GM03348 (cell line): ENCODE measurements around the gene UVRAG.

Source experiments
- DNase-seq: peaks from one replicate; pipeline ENCODE4 v3.0.0; 2012; ENCODE audit warnings: low spot score

The UVRAG gene

GRCh38 chr11:76152086-76152681 lies 337.2 kb downstream of the UVRAG start:
- DNase-seq: peak; percentile 91

GRCh38 chr11:76152741-76153570 lies 337.9 kb downstream of the UVRAG start:
- no peak for DNase-seq

- DNase-seq: peak; percentile 78
Measured at GRCh38 chr11:76153571-76153923, 338.5 kb downstream of the UVRAG start.

- no peak for DNase-seq
Measured at GRCh38 chr11:76155500-76156227, 340.7 kb downstream of the UVRAG start.

- DNase-seq: no peak
Measured at GRCh38 chr11:76156971-76157427, 342.0 kb downstream of the UVRAG start.

GRCh38 chr11:76157891-76158290 lies 342.9 kb downstream of the UVRAG start:
- DNase-seq: no peak

GRCh38 chr11:76158394-76159302 lies 343.6 kb downstream of the UVRAG start:
- no peak for DNase-seq

GRCh38 chr11:76159303-76159937 lies 344.4 kb downstream of the UVRAG start:
- no peak for DNase-seq

GRCh38 chr11:76159983-76160661 lies 345.1 kb downstream of the UVRAG start:
- DNase-seq: no peak

GRCh38 chr11:76160856-76161255 lies 345.8 kb downstream of the UVRAG start:
- DNase-seq: no peak

- peak; percentile 77 for DNase-seq
Measured at GRCh38 chr11:76161261-76161961, 346.4 kb downstream of the UVRAG start.

- DNase-seq: no peak
Measured at GRCh38 chr11:76162336-76163288, 347.6 kb downstream of the UVRAG start.

GRCh38 chr11:76163289-76163880 lies 348.4 kb downstream of the UVRAG start:
- no peak for DNase-seq

GRCh38 chr11:76164081-76164480 lies 349.1 kb downstream of the UVRAG start:
- no peak for DNase-seq

GRCh38 chr11:76164861-76165751 lies 350.1 kb downstream of the UVRAG start:
- no peak for DNase-seq

- no peak for DNase-seq
Measured at GRCh38 chr11:76166314-76166713, 351.3 kb downstream of the UVRAG start.

- DNase-seq: peak; percentile 49
Measured at GRCh38 chr11:76167590-76167989, 352.6 kb downstream of the UVRAG start.
